Liver (tissue), 3 donors: Measurements from ENCODE around the gene UBE2D1.

Source experiments
- GABPA ChIP-seq, 2 donors: IDR thresholded peaks in 1 of 2; conservative IDR thresholded peaks in 1 of 2; 2 replicates each; pipeline ENCODE4 v1.6.1; 2016; ENCODE audit warnings: antibody characterized with exemption in 2 of 2, mild to moderate bottlenecking in 1 of 2, moderate library complexity in 1 of 2
- YY1 ChIP-seq: IDR thresholded peaks from 2 replicates; pipeline ENCODE4 v1.6.1; 2016; ENCODE audit warnings: antibody characterized with exemption, mild to moderate bottlenecking
- TF ChIP-seq, protein P1 (sequence below): fragments of 150-350 bp; IDR thresholded peaks from 2 replicates; pipeline ENCODE4 v1.5.1; 2017; ENCODE audit warnings: improper control_type of control experiment, low read depth, low read length; ENCODE audit not compliant: missing input control
- donor health status: healthy.
- donor health status: healthy.

DNA sequence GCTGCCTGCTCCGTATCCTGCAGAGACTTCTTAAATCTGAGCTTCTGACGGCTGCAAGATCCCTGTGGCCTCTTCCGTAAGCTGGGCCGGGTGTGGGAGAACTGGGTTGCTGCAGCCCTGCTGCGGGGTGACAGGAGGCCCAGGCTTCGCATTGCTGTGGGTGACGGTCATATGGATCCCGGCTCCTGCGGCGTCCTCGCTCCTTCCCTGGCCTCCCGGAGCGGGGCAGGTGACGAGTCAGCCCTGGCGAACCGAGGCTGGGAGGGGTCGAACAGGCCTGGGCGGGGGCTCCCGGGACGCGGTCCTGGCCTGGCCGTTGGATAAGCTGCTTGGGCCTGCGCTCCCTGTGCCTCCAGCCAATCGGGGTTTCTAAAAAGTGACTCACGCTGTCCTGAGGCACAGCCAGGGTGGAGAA, 7.8 kb upstream of the UBE2D1 start:
- TF ChIP-seq GABPA (IDR thresholded peaks at IDR 0.05 in 1 of 2, conservative IDR thresholded peaks at IDR 0.05 in 1 of 2) = no peak
- TF ChIP-seq, protein P1, sequence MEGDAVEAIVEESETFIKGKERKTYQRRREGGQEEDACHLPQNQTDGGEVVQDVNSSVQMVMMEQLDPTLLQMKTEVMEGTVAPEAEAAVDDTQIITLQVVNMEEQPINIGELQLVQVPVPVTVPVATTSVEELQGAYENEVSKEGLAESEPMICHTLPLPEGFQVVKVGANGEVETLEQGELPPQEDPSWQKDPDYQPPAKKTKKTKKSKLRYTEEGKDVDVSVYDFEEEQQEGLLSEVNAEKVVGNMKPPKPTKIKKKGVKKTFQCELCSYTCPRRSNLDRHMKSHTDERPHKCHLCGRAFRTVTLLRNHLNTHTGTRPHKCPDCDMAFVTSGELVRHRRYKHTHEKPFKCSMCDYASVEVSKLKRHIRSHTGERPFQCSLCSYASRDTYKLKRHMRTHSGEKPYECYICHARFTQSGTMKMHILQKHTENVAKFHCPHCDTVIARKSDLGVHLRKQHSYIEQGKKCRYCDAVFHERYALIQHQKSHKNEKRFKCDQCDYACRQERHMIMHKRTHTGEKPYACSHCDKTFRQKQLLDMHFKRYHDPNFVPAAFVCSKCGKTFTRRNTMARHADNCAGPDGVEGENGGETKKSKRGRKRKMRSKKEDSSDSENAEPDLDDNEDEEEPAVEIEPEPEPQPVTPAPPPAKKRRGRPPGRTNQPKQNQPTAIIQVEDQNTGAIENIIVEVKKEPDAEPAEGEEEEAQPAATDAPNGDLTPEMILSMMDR = no peak
- no peak for TF ChIP-seq YY1
